ENCODE measurements around the gene ANKHD1.

DNA sequence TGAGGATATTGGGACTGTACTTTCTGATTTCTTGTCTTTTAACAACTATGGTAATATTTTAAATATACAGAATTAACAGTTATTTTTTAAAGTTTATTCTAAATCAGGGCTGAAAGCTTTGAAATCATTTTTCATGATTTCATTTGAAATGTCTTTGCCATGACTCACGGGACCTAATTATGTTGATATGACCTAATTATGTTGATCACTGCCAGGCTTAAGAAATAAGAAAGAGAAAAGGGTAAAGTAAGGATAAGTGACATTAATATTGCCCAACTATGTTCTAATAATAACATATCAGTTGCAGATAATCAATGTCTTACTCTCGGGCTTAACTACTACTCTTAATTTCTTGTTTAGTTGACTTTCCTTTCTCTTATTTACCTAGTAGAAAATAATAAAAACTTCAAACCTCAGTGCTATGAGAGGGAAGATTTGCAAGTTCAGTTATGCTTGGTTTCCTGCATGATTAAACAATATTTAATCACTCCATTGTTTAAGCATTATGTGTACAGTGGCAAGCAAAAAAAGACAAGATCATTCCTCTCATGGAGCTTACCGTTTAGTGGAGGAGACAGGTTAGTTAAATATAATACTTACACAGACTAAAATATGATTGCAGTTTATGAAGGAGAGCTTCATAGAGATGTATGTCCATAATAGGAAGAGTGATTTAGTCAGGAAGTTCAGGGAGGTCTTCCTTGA lies 78.8 kb downstream of the ANKHD1 start:
- TF ChIP-seq, protein P1, sequence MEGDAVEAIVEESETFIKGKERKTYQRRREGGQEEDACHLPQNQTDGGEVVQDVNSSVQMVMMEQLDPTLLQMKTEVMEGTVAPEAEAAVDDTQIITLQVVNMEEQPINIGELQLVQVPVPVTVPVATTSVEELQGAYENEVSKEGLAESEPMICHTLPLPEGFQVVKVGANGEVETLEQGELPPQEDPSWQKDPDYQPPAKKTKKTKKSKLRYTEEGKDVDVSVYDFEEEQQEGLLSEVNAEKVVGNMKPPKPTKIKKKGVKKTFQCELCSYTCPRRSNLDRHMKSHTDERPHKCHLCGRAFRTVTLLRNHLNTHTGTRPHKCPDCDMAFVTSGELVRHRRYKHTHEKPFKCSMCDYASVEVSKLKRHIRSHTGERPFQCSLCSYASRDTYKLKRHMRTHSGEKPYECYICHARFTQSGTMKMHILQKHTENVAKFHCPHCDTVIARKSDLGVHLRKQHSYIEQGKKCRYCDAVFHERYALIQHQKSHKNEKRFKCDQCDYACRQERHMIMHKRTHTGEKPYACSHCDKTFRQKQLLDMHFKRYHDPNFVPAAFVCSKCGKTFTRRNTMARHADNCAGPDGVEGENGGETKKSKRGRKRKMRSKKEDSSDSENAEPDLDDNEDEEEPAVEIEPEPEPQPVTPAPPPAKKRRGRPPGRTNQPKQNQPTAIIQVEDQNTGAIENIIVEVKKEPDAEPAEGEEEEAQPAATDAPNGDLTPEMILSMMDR (IDR thresholded peaks at IDR 0.05; ENCODE audit: low read depth, low read length, missing input control), result no peak
- no peak for TF ChIP-seq TAF1 (conservative IDR thresholded peaks at IDR 0.05)
- TF ChIP-seq, protein P2, sequence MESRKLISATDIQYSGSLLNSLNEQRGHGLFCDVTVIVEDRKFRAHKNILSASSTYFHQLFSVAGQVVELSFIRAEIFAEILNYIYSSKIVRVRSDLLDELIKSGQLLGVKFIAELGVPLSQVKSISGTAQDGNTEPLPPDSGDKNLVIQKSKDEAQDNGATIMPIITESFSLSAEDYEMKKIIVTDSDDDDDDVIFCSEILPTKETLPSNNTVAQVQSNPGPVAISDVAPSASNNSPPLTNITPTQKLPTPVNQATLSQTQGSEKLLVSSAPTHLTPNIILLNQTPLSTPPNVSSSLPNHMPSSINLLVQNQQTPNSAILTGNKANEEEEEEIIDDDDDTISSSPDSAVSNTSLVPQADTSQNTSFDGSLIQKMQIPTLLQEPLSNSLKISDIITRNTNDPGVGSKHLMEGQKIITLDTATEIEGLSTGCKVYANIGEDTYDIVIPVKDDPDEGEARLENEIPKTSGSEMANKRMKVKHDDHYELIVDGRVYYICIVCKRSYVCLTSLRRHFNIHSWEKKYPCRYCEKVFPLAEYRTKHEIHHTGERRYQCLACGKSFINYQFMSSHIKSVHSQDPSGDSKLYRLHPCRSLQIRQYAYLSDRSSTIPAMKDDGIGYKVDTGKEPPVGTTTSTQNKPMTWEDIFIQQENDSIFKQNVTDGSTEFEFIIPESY (IDR thresholded peaks at IDR 0.05), result no peak
- no peak for TF ChIP-seq EGR1 (IDR thresholded peaks at IDR 0.05; ENCODE audit: low read depth in 2 of 2)
- no peak for TF ChIP-seq YY1 (IDR thresholded peaks at IDR 0.05)
- TF ChIP-seq, protein P3, sequence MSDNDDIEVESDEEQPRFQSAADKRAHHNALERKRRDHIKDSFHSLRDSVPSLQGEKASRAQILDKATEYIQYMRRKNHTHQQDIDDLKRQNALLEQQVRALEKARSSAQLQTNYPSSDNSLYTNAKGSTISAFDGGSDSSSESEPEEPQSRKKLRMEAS (IDR thresholded peaks at IDR 0.05), result no peak
- no peak for TF ChIP-seq RXRA (IDR thresholded peaks at IDR 0.05)
- TF ChIP-seq, protein P4, sequence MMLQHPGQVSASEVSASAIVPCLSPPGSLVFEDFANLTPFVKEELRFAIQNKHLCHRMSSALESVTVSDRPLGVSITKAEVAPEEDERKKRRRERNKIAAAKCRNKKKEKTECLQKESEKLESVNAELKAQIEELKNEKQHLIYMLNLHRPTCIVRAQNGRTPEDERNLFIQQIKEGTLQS (IDR thresholded peaks at IDR 0.05), result no peak
- no peak for TF ChIP-seq NR2F2 (IDR thresholded peaks at IDR 0.05)
- no peak for TF ChIP-seq GABPA (IDR thresholded peaks at IDR 0.05 in 1 of 2, conservative IDR thresholded peaks at IDR 0.05 in 1 of 2)
